Adrenal gland (tissue), 12 donors: ENCODE measurements around the gene MDM2. TPM values are rescaled to one million over a fixed set of nuclear protein-coding genes. Genes with fewer than 3 reads are reported as not detected.

ENCODE experiments used
- DNase-seq, 7 donors: peaks; one replicate each; pipeline ENCODE4 v3.0.0-alpha.2; 2019 to 2020
- H3K27ac ChIP-seq, 5 donors: fragments of 200-600 bp; sonication (generic) in 4 of 5; 1 replicate in 3 of 5; 2 replicates in 2 of 5; pipeline versions ENCODE4 v1.5.1 to v1.8.0; 2016 to 2020; ENCODE audit warnings: mild to moderate bottlenecking in 1 of 5
- H3K27me3 ChIP-seq: fragments of 200-600 bp; 2 replicates; pipeline ENCODE4 v1.8.0; 2021
- H3K36me3 ChIP-seq, 2 donors: fragments of 200-600 bp; replicated peaks in 1 of 2; 1 replicate in 1 of 2; 2 replicates in 1 of 2; pipeline versions ENCODE4 v1.5.1 to v1.8.0; 2018 to 2022
- H3K4me1 ChIP-seq, 2 donors: fragments of 200-600 bp; replicated peaks in 1 of 2; 1 replicate in 1 of 2; 2 replicates in 1 of 2; pipeline versions ENCODE4 v1.5.1 to v1.8.0; 2018 to 2021
- H3K4me3 ChIP-seq, 4 donors: fragments of 200-600 bp; sonication (generic) in 3 of 4; one replicate each; pipeline ENCODE4 v1.5.1; 2016 to 2018
- H3K9me3 ChIP-seq, 3 donors: fragments of 200-600 bp; sonication (generic) in 1 of 3; replicated peaks in 1 of 3; 1 replicate in 2 of 3; 2 replicates in 1 of 3; pipeline versions ENCODE4 v1.5.1 to v1.8.0; 2016 to 2021
- POLR2A ChIP-seq, 2 donors: fragments of 450-650 bp; IDR thresholded peaks; one replicate each; pipeline ENCODE4 v1.6.1; 2017; ENCODE audit warnings: antibody characterized with exemption in 2 of 2, mild to moderate bottlenecking in 2 of 2, moderate library complexity in 1 of 2
- whole genome bisulfite sequencing, 4 donors: extraction: QIAGEN DNeasy Blood & Tissue Kit in 2 of 4; methylation state at CpG; one replicate each; pipeline versions ENCODE4 v1.1.5 to v1.1.7; 2013 to 2017; 5-methylcytosine and 5-hydroxymethylcytosine counted together
- intact Hi-C, 2 donors: fragments of 100-400 bp; cut with DNase I; formaldehyde crosslinking; loops; one replicate each; pipeline versions ENCODE4 v1.14.1 to v1.15.0; 2022 to 2023
- polyA plus RNA-seq, 3 donors: library from polyadenylated mRNA; stranded (reverse); fragments of 200-250 nt in 2 of 3; fragments of 350-450 nt in 1 of 3; fragmentation: Illumina TruSeq in 1 of 3; extraction: RNeasy Lipid Tissue Mini Kit (QIAGEN cat#74804) in 1 of 3; gene quantifications; one replicate each; pipeline ENCODE4 v1.2.3, GENCODE V29; 2013 to 2014
- total RNA-seq, 9 donors: library from RNA; depleted of rRNA in 4 of 9; stranded (reverse); fragments of >200 nt in 4 of 9; fragments of 120-200 nt in 1 of 9; fragmentation: NEBNext Ultra II Directional in 1 of 9; extraction: Animal tissue kit (Norgen Biotek cat#: 25700) in 1 of 9; gene quantifications; one replicate each; pipeline versions ENCODE4 v1.1.0 to v1.2.4, GENCODE V29; 2013 to 2023
- TF ChIP-seq, protein P1 (sequence below), 6 experiments: fragments of 450-650 bp in 4 of 6; fragments of 200-600 bp in 2 of 6; sonication (generic) in 1 of 6; IDR thresholded peaks; 1 replicate in 5 of 6; 2 replicates in 1 of 6; pipeline versions ENCODE4 v1.5.1 to v1.8.0; 2016 to 2021; ENCODE audit warnings: antibody characterized with exemption in 6 of 6, mild to moderate bottlenecking in 2 of 6, moderate library complexity in 1 of 6
- donor health status: healthy with polysubstance abuse.
- donor health status: Bipolar disorder and iron deficiency.
- donor health status: DM: yes; HTN: yes; CAD: no.
- donor health status: DM: no; HTN: no; CAD: no.
- donor health status: DM: no; HTN: no; CAD: no.
- donor health status: DM: yes; HTN: yes; CAD: no.

The MDM2 gene
- total and polyA plus RNA-seq, 12 donors: 44.3 to 241 (median 107) TPM

DNA sequence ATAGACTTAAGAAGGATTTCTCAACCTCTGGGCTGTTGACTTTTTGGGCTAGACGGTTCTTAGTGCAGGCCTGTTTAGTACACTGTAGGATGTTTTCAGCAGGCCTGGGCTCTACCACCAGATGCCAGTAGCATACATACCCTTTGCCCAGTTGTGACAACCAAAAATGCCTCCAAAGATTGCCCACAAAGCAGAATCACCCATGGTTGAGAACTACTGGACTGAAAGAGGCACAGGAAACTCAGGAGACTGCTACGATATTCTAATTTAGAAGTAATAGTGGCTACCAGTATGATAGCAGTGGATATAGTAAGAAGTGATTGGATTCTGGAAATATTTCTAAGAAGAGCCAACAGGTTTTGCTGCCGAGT is 46.5 kb upstream of the MDM2 start:
- no peaks in the 10 kb centered on the region for H3K9me3 ChIP-seq
- DNase-seq: no peak
- TF ChIP-seq POLR2A (IDR thresholded peaks at IDR 0.05): no peak
- TF ChIP-seq, protein P1, sequence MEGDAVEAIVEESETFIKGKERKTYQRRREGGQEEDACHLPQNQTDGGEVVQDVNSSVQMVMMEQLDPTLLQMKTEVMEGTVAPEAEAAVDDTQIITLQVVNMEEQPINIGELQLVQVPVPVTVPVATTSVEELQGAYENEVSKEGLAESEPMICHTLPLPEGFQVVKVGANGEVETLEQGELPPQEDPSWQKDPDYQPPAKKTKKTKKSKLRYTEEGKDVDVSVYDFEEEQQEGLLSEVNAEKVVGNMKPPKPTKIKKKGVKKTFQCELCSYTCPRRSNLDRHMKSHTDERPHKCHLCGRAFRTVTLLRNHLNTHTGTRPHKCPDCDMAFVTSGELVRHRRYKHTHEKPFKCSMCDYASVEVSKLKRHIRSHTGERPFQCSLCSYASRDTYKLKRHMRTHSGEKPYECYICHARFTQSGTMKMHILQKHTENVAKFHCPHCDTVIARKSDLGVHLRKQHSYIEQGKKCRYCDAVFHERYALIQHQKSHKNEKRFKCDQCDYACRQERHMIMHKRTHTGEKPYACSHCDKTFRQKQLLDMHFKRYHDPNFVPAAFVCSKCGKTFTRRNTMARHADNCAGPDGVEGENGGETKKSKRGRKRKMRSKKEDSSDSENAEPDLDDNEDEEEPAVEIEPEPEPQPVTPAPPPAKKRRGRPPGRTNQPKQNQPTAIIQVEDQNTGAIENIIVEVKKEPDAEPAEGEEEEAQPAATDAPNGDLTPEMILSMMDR (IDR thresholded peaks at IDR 0.05): no peak
- WGBS, 4 donors: 91 to 99% (median 96%) methylated on average over 3 of the region's 3 CpGs
- no peak overlapping the region for H3K4me3 ChIP-seq
- no peaks in the 10 kb centered on the region for H3K4me1 ChIP-seq
- peaks cover 0 to 8% of the 10 kb centered on the region in 2 donors for H3K36me3 ChIP-seq
- intact Hi-C loops: no loop called here
- H3K27me3 ChIP-seq: no peaks in the 10 kb centered on the region
- H3K27ac ChIP-seq: no peak overlapping the region

DNA sequence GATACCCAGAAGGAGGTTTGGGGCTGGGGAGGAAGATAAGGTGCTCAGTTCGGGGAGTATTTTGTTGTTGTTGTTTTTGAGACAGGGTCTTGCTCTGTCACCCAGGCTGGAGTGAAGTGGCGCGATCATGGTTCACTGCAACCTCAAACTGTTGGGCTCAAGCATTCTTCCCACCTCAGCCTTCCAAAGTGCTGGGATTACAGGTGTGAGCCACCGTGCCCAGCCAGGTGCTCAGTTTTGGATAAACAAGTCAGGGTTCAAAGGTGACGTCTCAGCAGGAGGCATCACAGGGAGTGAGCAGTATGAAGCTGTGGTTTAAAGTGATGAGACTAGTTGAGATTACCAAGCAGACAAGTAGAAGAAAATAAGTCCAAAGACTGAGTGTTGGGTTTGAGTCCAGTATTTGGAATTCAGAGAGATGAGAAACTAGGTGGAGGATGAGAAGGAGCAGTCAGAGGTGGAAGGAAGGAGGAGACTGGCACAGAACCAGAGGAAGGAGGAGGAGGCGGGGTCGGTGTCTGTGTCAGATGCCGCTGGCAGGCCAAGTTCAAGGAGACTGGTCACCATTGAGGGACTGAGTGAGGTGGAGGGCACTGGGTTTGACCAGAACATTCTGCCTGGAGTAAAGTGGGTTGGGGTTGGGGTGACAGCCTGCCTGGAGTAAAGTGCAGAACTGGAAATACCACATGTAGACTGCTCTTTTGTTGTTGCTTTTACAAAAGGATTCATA is 45.9 kb upstream of the MDM2 start:
- no peaks in the 10 kb centered on the region for H3K4me1 ChIP-seq
- intact Hi-C loops: no loop called here
- 65 to 80% (median 75%) methylated on average over 8 of the region's 8 CpGs for WGBS, 4 donors
- DNase-seq: peak in 6 of 7 donors; percentile 58 to 69 (median 64)
- H3K27me3 ChIP-seq: no peaks in the 10 kb centered on the region
- H3K36me3 ChIP-seq: peaks cover 0 to 11% of the 10 kb centered on the region in 2 donors
- H3K27ac ChIP-seq: peak overlapping the region in 1 of 5 donors; percentile 21
- TF ChIP-seq POLR2A (IDR thresholded peaks at IDR 0.05): no peak
- no peaks in the 10 kb centered on the region for H3K9me3 ChIP-seq
- no peak overlapping the region for H3K4me3 ChIP-seq

DNA sequence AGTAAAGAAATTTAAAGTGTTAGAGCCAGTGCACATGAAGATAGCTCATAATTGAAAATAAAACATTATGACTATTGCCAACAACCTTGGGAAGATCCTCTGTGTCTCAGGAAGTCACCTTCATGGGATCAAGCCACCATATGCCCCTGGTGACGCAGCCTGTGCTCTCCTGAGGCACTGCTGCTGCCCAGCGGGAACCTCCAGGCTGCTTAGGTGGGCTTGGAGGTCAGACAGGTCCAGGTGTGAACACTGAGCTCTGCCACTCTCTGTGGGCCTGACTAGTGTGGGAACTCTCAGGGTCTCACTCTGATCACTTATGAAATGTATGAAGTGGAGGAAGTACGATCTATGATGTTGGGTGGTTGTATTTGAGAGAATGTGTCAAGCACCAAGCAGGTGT is 45.3 kb upstream of the MDM2 start:
- no peak for DNase-seq
- Histone ChIP-seq H3K4me3 (no peak overlapping the region), H3K36me3 (peaks cover 0 to 11% of the 10 kb centered on the region in 2 donors), H3K27ac (peak overlapping the region in 1 of 5 donors; percentile 21), H3K4me1 (no peaks in the 10 kb centered on the region), H3K9me3 (no peaks in the 10 kb centered on the region), H3K27me3 (no peaks in the 10 kb centered on the region)
- TF ChIP-seq, protein P1 (IDR thresholded peaks at IDR 0.05): no peak
- TF ChIP-seq POLR2A (IDR thresholded peaks at IDR 0.05): no peak
- intact Hi-C loops: no loop called here
- 85 to 95% (median 90%) methylated on average over 3 of the region's 3 CpGs for WGBS, 4 donors

DNA sequence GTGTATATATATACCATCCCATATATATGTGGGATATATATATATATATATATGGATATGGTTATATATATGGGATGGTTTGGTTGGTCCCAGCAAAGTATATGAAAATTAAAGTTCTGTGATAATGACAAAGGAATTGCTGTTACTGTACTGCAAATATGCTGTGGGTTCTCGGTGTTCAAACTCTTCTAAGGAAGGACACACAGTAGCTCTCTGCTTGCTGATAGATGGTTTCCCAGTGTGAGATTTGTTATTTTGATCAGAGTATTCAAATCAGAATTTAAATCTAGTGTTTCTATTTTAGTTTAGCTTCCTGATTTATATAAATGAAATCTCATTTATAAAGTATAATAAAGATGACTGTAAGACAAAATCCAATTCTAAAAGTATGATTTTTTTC is 42.3 kb upstream of the MDM2 start:
- DNase-seq: no peak
- Histone ChIP-seq H3K36me3 (peaks cover 0 to 8% of the 10 kb centered on the region in 2 donors), H3K27me3 (no peaks in the 10 kb centered on the region), H3K27ac (no peak overlapping the region), H3K9me3 (no peaks in the 10 kb centered on the region), H3K4me3 (no peak overlapping the region), H3K4me1 (no peaks in the 10 kb centered on the region)
- WGBS, 4 donors: 91 to 97% (median 94%) methylated on average over 1 of the region's 1 CpG
- intact Hi-C loops: no loop called here
- TF ChIP-seq, protein P1 (IDR thresholded peaks at IDR 0.05): no peak
- no peak for TF ChIP-seq POLR2A (IDR thresholded peaks at IDR 0.05)

DNA sequence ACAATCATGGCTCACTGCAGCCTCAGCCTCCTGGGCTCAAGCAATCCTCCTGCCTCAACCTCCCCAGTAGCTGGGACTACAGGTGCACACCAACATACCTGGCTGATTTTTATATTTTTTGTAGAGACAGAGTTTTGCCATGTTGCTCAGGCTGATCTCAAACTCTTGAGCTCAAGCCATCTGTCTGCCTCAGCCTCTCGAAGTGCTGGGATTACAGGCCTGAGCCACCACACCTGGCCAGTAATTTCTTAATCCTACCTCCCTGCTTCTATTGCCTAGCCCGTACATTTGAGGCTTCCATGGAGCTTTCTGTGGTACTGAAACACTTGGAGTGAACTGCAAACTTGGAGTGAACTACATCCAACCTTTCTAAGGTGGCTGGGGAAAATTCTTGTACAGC is 41.3 kb upstream of the MDM2 start:
- H3K4me1 ChIP-seq: no peaks in the 10 kb centered on the region
- H3K4me3 ChIP-seq: no peak overlapping the region
- H3K9me3 ChIP-seq: no peaks in the 10 kb centered on the region
- 92 to 100% (median 97%) methylated on average over 2 of the region's 2 CpGs for WGBS, 4 donors
- TF ChIP-seq, protein P1 (IDR thresholded peaks at IDR 0.05): no peak
- no peak for TF ChIP-seq POLR2A (IDR thresholded peaks at IDR 0.05)
- peaks cover 0 to 8% of the 10 kb centered on the region in 2 donors for H3K36me3 ChIP-seq
- no peak for DNase-seq
- no peak overlapping the region for H3K27ac ChIP-seq
- intact Hi-C loops: no loop called here
- H3K27me3 ChIP-seq: no peaks in the 10 kb centered on the region
